ENCODE data around the gene FCAMR. TPM values are rescaled to one million over a fixed set of nuclear protein-coding genes. Genes with fewer than 3 reads are reported as not detected.

FCAMR gene
- total RNA-seq, 1 donor from 2014 or later, result not detected

- Histone ChIP-seq H3K36me3 (no peaks in the 10 kb centered on the region), H3K4me3 (no peak overlapping the region), H3K4me1 (no peaks in the 10 kb centered on the region), H3K9me3 (replicated peaks) (no peaks in the 10 kb centered on the region), H3K27me3 (ENCODE audit: low read depth) (peaks cover 39% of the 10 kb centered on the region), H3K27ac (replicated peaks) (no peak overlapping the region)
- DNase-seq, result no peak
- TF ChIP-seq CTCF (IDR thresholded peaks at IDR 0.05; ENCODE audit: borderline replicate concordance), result no peak
- intact Hi-C loops (cut with micrococcal nuclease), result no loop called here
Measured at GRCh38 chr1:206972728-206973127, 2.5 kb upstream of the FCAMR start.

- DNase-seq, result no peak
- Histone ChIP-seq H3K27ac (replicated peaks) (no peak overlapping the region), H3K4me1 (no peaks in the 10 kb centered on the region), H3K9me3 (replicated peaks) (no peaks in the 10 kb centered on the region), H3K27me3 (ENCODE audit: low read depth) (peaks cover 39% of the 10 kb centered on the region), H3K4me3 (no peak overlapping the region), H3K36me3 (no peaks in the 10 kb centered on the region)
- intact Hi-C loops (cut with micrococcal nuclease), result no loop called here
- no peak for TF ChIP-seq CTCF (IDR thresholded peaks at IDR 0.05; ENCODE audit: borderline replicate concordance)
Measured at GRCh38 chr1:206971029-206971655, 882 bp upstream of the FCAMR start.

- H3K36me3 ChIP-seq, result no peaks in the 10 kb centered on the region
- no peak for DNase-seq
- peaks cover 39% of the 10 kb centered on the region for H3K27me3 ChIP-seq (ENCODE audit: low read depth)
- no peak overlapping the region for H3K4me3 ChIP-seq
- H3K27ac ChIP-seq (replicated peaks), result no peak overlapping the region
- H3K9me3 ChIP-seq (replicated peaks), result no peaks in the 10 kb centered on the region
- no peak for TF ChIP-seq CTCF (IDR thresholded peaks at IDR 0.05; ENCODE audit: borderline replicate concordance)
- intact Hi-C loops (cut with micrococcal nuclease), result no loop called here
- H3K4me1 ChIP-seq, result no peaks in the 10 kb centered on the region
Measured at GRCh38 chr1:206969090-206969489, 1.2 kb downstream of the FCAMR start.

GRCh38 chr1:206967096-206967849 lies 3.0 kb downstream of the FCAMR start:
- H3K9me3 ChIP-seq (replicated peaks), result no peaks in the 10 kb centered on the region
- no peak for DNase-seq
- H3K27me3 ChIP-seq (ENCODE audit: low read depth), result peaks cover 39% of the 10 kb centered on the region
- no peak overlapping the region for H3K4me3 ChIP-seq
- no peaks in the 10 kb centered on the region for H3K4me1 ChIP-seq
- intact Hi-C loops (cut with micrococcal nuclease), result no loop called here
- no peak overlapping the region for H3K27ac ChIP-seq (replicated peaks)
- no peaks in the 10 kb centered on the region for H3K36me3 ChIP-seq
- TF ChIP-seq CTCF (IDR thresholded peaks at IDR 0.05; ENCODE audit: borderline replicate concordance), result no peak

GRCh38 chr1:206965781-206966180 lies 4.5 kb downstream of the FCAMR start:
- Histone ChIP-seq H3K4me1 (no peaks in the 10 kb centered on the region), H3K27ac (replicated peaks) (no peak overlapping the region), H3K9me3 (replicated peaks) (no peaks in the 10 kb centered on the region), H3K4me3 (no peak overlapping the region), H3K36me3 (no peaks in the 10 kb centered on the region), H3K27me3 (ENCODE audit: low read depth) (peaks cover 29% of the 10 kb centered on the region)
- DNase-seq, result no peak
- intact Hi-C loops (cut with micrococcal nuclease), result no loop called here
- TF ChIP-seq CTCF (IDR thresholded peaks at IDR 0.05; ENCODE audit: borderline replicate concordance), result no peak
